Measurements from ENCODE around the gene MAP2K5. TPM values are rescaled to one million over a fixed set of nuclear protein-coding genes. Genes with fewer than 3 reads are reported as not detected.

Gene MAP2K5
- total RNA-seq, 6 experiments from 2014 or later: 5.0 to 11.6 (median 8.8) TPM

DNA sequence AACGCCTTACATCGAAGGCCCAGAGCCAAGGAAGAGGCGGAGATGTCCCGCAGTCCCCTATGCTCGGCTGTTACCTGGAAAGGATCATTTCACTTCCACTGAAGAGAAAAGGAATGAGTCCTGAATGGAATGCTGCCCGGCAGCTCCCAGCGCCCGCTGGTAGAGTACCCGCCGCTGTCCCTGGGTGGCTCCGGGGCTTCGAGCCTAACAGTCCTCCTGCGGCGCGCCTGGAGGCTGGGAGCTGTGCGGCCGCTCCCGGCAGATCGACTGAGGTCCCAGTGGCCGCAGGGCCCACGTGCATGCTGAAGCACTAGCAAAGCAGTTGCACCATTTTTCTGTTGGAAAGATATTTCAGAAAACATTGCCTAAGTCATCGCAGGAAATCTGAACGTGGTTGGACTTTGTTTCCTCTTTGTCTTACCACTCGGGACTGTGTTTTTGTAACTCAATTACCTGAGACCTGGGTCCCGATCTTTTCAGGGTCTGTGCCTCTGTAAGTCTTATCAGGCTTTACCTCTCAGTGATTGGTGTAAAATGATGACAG, 296.4 kb downstream of the MAP2K5 start:
- DNase-seq (peak; percentile 74 to 84 (median 78)), ATAC-seq (peak; percentile 47 to 62 (median 59))
- 11% methylated on average over 12 of the region's 25 CpGs for WGBS (ENCODE audit: insufficient coverage, low coverage, low lambda C conversion rate, missing lambda C conversion rate)
- H3K9me3 ChIP-seq: no peaks in the 10 kb centered on the region
- peaks cover 0 to 18% of the 10 kb centered on the region in 2 donors for H3K27me3 ChIP-seq
- intact Hi-C loops (cut with DNase I): loop anchor here in 1 of 2 donors (10.0 kb wide), 2 partner anchors 334 to 374 kb away; no protein-coding TSS in a partner anchor
- H3K4me3 ChIP-seq: peak overlapping the region; percentile 0 to 71 (median 25)
- no peaks in the 10 kb centered on the region for H3K36me3 ChIP-seq
- peak; percentile 30 for TF ChIP-seq POLR2A (IDR thresholded peaks at IDR 0.05)
- TF ChIP-seq, protein P1, sequence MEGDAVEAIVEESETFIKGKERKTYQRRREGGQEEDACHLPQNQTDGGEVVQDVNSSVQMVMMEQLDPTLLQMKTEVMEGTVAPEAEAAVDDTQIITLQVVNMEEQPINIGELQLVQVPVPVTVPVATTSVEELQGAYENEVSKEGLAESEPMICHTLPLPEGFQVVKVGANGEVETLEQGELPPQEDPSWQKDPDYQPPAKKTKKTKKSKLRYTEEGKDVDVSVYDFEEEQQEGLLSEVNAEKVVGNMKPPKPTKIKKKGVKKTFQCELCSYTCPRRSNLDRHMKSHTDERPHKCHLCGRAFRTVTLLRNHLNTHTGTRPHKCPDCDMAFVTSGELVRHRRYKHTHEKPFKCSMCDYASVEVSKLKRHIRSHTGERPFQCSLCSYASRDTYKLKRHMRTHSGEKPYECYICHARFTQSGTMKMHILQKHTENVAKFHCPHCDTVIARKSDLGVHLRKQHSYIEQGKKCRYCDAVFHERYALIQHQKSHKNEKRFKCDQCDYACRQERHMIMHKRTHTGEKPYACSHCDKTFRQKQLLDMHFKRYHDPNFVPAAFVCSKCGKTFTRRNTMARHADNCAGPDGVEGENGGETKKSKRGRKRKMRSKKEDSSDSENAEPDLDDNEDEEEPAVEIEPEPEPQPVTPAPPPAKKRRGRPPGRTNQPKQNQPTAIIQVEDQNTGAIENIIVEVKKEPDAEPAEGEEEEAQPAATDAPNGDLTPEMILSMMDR (IDR thresholded peaks at IDR 0.05): peak in 2 of 4 donors; percentile 11 to 22
- H3K4me1 ChIP-seq: peaks cover 0 to 37% (median 18%) of the 10 kb centered on the region in 4 donors
- H3K27ac ChIP-seq: peak overlapping the region in 2 of 3 donors; percentile 92 to 93

DNA sequence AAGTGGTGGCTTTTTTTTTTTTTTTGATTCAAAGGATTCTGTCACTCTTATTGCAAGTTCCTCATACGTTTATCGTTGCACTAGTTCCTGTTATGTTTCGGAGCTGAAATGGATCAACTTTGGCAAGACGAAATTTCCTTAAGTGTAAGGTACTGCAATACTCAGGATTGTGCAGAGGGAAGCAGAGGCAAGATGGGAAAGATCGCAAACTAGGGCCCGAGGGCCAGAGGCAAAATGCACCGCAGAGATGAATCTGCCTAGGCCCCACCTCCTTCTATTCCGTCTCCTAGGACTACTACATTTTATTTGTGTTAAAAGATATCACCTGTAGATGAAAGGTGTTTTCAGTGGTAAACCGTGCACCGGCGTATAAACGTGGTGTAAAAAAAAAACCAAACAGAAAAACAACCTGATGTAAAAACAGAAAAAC, 297.0 kb downstream of the MAP2K5 start:
- peaks cover 0 to 15% of the 10 kb centered on the region in 2 donors for H3K27me3 ChIP-seq
- H3K36me3 ChIP-seq: no peaks in the 10 kb centered on the region
- 6% methylated on average over 12 of the region's 12 CpGs for WGBS (ENCODE audit: insufficient coverage, low coverage, low lambda C conversion rate, missing lambda C conversion rate)
- peaks cover 0 to 32% (median 14%) of the 10 kb centered on the region in 4 donors for H3K4me1 ChIP-seq
- intact Hi-C loops (cut with DNase I): loop anchor here in 1 of 2 donors (10.0 kb wide), 2 partner anchors 335 to 375 kb away; no protein-coding TSS in a partner anchor
- H3K4me3 ChIP-seq: peak overlapping the region; percentile 71 to 95 (median 71)
- ATAC-seq (peak; percentile 11 to 34 (median 22)), DNase-seq (no peak)
- no peaks in the 10 kb centered on the region for H3K9me3 ChIP-seq
- TF ChIP-seq, protein P1 (IDR thresholded peaks at IDR 0.05): no peak
- no peak for TF ChIP-seq POLR2A (IDR thresholded peaks at IDR 0.05)
- peak overlapping the region; percentile 92 to 93 (median 92) for H3K27ac ChIP-seq

DNA sequence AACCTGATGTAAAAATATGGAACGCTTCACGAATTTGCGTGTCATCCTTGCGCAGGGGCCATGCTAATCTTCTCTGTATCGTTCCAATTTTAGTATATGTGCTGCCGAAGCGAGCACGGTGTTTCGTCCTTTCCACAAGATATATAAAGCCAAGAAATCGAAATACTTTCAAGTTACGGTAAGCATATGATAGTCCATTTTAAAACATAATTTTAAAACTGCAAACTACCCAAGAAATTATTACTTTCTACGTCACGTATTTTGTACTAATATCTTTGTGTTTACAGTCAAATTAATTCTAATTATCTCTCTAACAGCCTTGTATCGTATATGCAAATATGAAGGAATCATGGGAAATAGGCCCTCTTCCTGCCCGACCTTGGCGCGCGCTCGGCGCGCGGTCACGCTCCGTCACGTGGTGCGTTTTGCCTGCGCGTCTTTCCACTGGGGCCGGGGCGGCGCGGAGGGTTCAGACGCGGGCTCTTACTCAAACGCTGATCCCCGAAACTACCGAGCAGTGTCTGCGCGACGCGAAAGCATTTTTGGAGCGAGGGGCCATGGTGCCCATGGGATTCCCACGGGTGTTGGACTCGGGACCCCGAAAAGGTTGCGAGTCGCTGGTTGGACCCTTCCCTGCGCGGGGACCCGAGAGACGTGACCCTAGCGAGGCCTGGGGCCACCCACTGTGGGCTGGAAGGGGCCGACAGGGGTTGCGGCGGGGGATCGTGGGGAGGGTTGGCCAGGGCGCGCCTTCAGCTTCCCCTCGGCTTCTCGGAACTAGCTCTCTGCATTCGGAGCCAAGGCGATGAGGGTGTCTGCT, 297.6 kb downstream of the MAP2K5 start, which contains the start of gene RNU6-1:
Gene RNU6-1, minus strand, starts transcription at position 117 of the 820 bp plus-strand sequence.
- Histone ChIP-seq H3K27ac (peak within 1 kb of the TSS; percentile 92 to 93 (median 92)), H3K27me3 (peaks cover 0 to 10% of the 10 kb centered on the region in 2 donors), H3K4me3 (peak within 1 kb of the TSS; percentile 71 to 95 (median 71)), H3K4me1 (peaks cover 0 to 26% (median 11%) of the 10 kb centered on the region in 4 donors), H3K9me3 (no peaks in the 10 kb centered on the region), H3K36me3 (no peaks in the 10 kb centered on the region)
- under 1% methylated on average over 31 of the region's 62 CpGs for WGBS (ENCODE audit: insufficient coverage, low coverage, low lambda C conversion rate, missing lambda C conversion rate)
- peak; percentile 82 for TF ChIP-seq POLR2A (IDR thresholded peaks at IDR 0.05)
- TF ChIP-seq, protein P1 (IDR thresholded peaks at IDR 0.05): no peak
- DNase-seq (peak; percentile 94 to 96 (median 95)), ATAC-seq (peak; percentile 86 to 91 (median 88))
- intact Hi-C loops (cut with DNase I): loop anchor here in 1 of 2 donors (10.0 kb wide), 2 partner anchors 335 to 375 kb away; no protein-coding TSS in a partner anchor

DNA sequence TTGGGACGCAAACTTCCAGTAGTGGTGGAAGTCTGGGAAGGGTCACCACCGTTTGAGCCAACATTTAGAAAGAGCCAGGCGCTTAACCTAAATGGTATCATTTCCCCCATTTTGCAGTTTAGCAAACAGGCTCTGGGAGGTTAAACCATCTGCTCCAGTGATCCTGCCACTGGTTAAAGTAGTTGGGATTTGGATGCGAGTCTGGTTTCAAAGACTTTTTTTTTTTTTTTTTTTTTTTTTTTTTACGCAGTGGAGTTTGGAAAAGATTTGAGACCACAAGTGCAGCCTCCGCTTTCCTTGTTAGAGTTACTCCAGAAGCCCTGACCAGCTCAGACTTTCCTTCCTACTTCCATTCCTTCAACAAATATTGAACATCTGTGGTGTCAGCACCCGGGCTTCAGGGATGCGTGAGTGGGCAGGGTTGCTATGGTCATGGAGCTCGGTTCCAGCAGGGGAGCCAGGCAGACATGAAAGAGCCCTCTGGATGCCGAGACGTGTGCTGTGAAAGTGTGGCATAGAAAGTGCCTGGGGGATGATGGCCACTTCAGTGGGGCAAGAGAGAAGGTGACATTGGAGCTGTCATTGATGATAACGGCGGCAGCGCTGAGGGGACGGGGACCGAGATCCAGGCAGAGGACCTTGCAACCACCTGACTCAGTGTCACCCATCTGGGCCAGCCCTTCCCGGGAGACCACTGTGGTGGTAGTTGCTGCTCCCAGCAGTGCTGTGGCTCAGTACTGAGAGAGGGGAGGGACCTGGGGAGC, 298.4 kb downstream of the MAP2K5 start:
- Histone ChIP-seq H3K4me1 (peaks cover 0 to 18% (median 7%) of the 10 kb centered on the region in 4 donors), H3K27ac (peak overlapping the region; percentile 92 to 93 (median 92)), H3K27me3 (peaks cover 0 to 3% of the 10 kb centered on the region in 2 donors), H3K36me3 (no peaks in the 10 kb centered on the region), H3K9me3 (no peaks in the 10 kb centered on the region), H3K4me3 (peak overlapping the region; percentile 71 to 95 (median 71))
- TF ChIP-seq, protein P1 (IDR thresholded peaks at IDR 0.05): no peak
- no peak for TF ChIP-seq POLR2A (IDR thresholded peaks at IDR 0.05)
- WGBS (ENCODE audit: insufficient coverage, low coverage, low lambda C conversion rate, missing lambda C conversion rate): 12% methylated on average over 14 of the region's 17 CpGs
- intact Hi-C loops (cut with DNase I): no loop called here
- no peak for DNase-seq
- peak in 3 of 4 donors; percentile 1 to 14 (median 8) for ATAC-seq

Data from right lobe of liver (tissue), 6 donors.